ENCODE measurements around the gene GPR61. TPM values are rescaled to one million over a fixed set of nuclear protein-coding genes. Genes with fewer than 3 reads are reported as not detected.

The GPR61 gene
- total and polyA plus RNA-seq, 9 of the 15 experiments (the other 6 are each of a cell fraction or from before 2014, with no cell fraction given) = 0.04 to 1.1 (median 0.25) TPM; not detected in 4

DNA sequence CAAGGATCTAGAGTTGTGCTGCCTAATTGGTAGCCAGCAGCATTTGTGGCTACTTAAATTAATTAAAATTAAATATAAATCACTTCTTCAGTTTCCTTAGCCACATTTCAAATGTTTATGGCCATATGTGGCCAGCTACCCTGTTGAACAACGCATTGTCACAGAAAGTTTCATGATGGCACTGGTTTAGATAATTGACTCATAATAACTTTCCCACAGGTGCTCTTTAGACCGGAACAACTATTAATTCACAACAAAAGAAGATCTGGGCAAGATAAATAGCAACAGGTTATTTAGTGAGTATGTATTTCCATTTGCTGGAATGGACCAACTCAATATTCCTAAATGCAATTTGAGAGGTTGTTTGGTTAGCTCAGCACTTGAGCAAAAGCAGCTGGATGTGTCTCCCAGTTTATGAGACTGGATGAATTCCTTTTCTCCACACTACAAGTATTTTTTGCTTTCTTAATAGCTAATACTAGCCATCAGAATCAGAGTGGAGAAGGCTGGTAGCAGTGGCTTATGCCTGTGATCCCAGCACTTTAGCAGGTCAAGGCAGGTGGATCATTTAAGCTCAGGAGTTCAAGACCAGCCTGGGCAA lies 26.5 kb upstream of the GPR61 start (continued):
- TF ChIP-seq, protein P1, sequence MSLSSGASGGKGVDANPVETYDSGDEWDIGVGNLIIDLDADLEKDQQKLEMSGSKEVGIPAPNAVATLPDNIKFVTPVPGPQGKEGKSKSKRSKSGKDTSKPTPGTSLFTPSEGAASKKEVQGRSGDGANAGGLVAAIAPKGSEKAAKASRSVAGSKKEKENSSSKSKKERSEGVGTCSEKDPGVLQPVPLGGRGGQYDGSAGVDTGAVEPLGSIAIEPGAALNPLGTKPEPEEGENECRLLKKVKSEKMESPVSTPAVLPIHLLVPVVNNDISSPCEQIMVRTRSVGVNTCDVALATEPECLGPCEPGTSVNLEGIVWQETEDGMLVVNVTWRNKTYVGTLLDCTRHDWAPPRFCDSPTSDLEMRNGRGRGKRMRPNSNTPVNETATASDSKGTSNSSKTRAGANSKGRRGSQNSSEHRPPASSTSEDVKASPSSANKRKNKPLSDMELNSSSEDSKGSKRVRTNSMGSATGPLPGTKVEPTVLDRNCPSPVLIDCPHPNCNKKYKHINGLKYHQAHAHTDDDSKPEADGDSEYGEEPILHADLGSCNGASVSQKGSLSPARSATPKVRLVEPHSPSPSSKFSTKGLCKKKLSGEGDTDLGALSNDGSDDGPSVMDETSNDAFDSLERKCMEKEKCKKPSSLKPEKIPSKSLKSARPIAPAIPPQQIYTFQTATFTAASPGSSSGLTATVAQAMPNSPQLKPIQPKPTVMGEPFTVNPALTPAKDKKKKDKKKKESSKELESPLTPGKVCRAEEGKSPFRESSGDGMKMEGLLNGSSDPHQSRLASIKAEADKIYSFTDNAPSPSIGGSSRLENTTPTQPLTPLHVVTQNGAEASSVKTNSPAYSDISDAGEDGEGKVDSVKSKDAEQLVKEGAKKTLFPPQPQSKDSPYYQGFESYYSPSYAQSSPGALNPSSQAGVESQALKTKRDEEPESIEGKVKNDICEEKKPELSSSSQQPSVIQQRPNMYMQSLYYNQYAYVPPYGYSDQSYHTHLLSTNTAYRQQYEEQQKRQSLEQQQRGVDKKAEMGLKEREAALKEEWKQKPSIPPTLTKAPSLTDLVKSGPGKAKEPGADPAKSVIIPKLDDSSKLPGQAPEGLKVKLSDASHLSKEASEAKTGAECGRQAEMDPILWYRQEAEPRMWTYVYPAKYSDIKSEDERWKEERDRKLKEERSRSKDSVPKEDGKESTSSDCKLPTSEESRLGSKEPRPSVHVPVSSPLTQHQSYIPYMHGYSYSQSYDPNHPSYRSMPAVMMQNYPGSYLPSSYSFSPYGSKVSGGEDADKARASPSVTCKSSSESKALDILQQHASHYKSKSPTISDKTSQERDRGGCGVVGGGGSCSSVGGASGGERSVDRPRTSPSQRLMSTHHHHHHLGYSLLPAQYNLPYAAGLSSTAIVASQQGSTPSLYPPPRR (CRISPR knock-in tag; IDR thresholded peaks at IDR 0.05; ENCODE audit: borderline replicate concordance) = no peak
- TF ChIP-seq EWSR1 (IDR thresholded peaks at IDR 0.05; ENCODE audit: borderline replicate concordance, low read depth, partially characterized antibody) (no peak), ZNF780A (CRISPR knock-in tag; IDR thresholded peaks at IDR 0.05) (no peak), HMG20B (CRISPR knock-in tag; IDR thresholded peaks at IDR 0.05) (no peak), MAFF (IDR thresholded peaks at IDR 0.05; ENCODE audit: low read length) (no peak), ZNF644 (tag; IDR thresholded peaks at IDR 0.05; ENCODE audit: low read depth) (no peak), MAZ (CRISPR knock-in tag; conservative IDR thresholded peaks at IDR 0.05 in 1 of 2, IDR thresholded peaks at IDR 0.05 in 1 of 2) (no peak), ZC3H8 (IDR thresholded peaks at IDR 0.05) (no peak)
- TF ChIP-seq, protein P2, sequence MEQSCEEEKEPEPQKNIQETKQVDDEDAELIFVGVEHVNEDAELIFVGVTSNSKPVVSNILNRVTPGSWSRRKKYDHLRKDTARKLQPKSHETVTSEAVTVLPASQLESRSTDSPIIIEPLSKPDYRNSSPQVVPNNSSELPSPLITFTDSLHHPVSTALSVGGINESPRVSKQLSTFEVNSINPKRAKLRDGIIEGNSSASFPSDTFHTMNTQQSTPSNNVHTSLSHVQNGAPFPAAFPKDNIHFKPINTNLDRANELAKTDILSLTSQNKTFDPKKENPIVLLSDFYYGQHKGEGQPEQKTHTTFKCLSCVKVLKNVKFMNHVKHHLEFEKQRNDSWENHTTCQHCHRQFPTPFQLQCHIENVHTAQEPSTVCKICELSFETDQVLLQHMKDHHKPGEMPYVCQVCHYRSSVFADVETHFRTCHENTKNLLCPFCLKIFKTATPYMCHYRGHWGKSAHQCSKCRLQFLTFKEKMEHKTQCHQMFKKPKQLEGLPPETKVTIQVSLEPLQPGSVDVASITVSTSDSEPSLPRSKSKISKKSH (CRISPR knock-in tag; IDR thresholded peaks at IDR 0.05) = no peak

All from K562 (cell line).